GM18519 (cell line): ENCODE data around the gene E2F4.

Experiments used
- ATAC-seq: cut with Tn5 transposase; IDR thresholded peaks from one replicate; pipeline ENCODE4 v1.9.1; 2021; ENCODE audit warnings: mild to moderate bottlenecking, moderate library complexity; ENCODE audit not compliant: unreplicated experiment, low FRiP score

The E2F4 gene

DNA sequence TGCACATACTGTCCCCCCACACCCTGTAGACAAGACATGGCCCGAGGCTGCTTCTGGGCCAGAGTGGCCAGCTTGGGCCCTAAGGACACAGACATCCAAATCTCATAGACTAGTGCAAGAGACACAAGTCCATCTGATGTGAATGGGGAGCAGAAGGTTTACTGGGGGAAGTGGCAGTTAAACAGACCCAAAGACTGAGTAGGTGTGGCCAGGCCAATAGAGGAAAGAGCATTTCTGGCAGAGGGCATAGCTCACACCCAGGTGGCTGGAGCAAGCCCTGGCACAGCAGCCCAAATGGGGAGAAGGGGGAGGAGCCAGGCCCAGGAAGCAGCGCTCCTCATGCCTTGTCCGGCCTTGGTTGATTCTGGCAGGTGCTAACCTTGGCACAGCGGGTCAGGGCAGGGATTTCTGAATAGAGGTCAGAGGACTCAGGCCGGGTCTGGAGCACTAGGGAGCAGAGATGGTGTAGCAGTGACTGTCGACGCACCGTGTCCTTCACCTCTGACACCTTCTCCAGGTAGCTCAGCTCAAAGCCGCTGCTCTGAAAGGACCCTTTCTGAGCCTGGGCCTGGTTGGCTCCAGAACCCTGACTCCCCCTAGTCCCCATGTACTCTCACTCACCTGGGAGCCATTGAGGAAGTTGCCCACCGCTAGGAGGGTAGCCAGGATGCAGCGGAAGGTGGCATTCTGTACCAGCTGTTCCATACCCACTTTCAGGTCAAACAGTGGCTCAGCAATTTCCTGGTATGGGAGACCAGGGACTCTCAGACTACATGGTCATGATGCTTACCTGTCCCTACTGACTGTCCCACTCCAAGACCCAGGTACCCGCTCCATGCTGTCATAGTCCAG, 39.1 kb downstream of the E2F4 start:
- ATAC-seq = no peak

DNA sequence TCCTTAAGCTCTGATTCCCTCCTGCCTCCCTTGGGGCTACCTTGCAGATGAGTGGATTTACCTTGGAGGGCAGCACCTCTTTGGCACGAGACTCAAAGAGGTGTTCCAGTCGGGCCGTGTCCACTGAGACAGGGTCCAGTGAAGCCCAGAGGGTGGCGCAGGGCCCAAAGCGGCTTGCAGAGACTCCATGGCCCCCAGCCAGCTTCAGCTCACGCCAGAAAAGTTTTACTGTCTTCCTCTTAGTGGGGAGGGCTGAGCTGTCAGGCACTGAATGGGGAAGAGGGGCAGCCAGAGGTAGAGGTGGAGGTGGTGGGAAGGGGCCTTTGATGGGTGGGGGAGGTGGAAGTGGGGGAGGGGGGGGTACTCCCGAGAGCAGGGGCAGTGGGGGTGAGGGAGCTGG, 41.6 kb downstream of the E2F4 start:
- ATAC-seq = no peak

DNA sequence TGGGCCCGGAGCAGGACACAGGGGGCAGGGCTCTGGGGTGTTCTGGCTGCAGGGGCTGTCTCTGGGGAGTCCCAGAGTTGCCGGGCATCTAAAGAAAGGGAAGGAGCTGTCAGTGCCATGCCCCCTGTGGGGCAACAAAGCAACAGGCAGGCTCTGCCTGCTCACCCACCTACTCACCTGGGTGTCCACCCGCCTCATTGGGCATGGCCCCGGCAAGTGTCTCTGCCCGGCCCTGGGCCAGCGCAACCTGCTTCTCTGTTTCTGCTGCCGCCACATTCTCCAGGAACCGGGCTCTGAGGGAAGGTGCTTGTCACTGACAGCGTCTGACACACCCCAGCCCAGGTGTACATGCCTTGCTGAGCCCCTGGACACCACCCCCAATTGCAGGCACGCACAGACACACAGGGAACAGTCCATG, 42.2 kb downstream of the E2F4 start:
- ATAC-seq = no peak

DNA sequence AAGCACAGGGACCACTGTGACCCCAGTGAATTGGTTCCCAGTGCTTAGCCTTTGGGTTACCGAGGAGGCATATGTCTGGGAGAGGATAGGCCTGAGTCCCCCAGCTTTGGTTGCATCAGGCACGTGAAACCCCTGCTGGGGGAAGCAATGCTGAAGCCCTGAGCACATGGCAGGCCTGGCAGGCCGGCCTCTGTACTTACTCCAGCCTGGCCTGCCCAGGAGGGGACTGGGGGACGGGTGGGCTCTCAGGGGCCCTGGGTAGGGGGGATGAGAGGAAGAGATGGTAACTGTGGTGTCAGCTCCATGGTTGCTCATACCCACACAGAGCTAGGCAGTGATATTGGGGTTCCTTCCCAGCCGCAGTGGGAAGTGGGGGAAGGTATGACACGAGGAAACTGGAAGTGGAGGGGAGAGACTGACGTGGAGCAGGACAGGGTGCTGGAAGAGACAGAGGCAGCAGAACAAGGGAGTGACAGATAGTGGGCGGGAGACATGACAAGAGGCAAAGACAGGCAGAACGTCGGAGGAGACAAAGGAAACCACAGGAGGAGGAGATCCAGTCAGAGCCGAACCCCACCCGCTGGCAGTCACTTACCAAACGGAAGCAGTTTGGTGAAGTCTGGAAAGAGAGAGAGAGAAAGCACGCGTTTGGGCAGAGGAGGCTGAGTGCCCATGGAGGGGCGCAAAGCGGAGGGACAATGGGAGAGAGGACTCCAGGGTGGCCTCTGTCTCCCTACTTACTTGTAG, 44.0 kb downstream of the E2F4 start:
- ATAC-seq = no peak

DNA sequence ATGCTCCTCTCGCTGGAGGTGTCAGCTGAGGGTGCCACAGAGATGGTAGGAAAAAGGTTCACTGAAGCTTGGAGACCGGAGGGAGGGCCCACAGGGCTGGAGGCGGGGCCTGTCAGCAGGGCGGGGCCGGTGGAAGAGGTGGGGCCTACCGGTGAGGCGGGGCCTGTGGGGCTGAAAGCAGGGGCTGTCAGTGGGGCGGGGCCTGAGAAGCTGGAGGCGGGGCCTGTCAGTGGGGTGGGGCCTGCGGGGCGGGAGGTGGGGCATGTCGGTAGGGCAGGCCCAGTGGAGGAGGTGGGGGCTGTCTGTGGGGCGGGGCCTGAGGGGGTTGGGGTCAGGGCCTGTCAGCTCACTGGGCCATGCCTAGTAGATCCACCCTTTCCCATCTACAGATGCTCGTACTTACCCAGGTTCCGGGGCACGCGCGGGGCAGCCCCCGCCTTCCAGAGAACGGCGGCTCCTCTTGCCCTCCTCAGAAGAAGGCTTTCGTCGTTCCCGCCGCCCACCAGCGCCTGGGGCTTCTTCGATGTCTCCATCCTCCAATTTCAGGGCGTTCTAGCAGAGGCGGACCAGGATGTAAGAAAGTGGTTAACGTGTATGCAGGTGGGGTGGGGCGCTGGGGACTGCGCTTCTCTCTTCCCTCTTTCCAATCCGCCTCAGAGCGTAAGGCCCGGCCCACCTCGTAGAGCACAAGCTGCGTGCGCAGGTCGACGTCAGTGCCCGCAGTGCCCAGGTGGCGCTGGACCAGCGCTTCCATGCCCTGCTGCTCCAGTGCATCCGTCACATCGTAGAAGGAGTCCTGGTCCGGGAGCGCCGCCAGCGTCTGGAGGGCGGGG, 44.8 kb downstream of the E2F4 start:
- no peak for ATAC-seq

DNA sequence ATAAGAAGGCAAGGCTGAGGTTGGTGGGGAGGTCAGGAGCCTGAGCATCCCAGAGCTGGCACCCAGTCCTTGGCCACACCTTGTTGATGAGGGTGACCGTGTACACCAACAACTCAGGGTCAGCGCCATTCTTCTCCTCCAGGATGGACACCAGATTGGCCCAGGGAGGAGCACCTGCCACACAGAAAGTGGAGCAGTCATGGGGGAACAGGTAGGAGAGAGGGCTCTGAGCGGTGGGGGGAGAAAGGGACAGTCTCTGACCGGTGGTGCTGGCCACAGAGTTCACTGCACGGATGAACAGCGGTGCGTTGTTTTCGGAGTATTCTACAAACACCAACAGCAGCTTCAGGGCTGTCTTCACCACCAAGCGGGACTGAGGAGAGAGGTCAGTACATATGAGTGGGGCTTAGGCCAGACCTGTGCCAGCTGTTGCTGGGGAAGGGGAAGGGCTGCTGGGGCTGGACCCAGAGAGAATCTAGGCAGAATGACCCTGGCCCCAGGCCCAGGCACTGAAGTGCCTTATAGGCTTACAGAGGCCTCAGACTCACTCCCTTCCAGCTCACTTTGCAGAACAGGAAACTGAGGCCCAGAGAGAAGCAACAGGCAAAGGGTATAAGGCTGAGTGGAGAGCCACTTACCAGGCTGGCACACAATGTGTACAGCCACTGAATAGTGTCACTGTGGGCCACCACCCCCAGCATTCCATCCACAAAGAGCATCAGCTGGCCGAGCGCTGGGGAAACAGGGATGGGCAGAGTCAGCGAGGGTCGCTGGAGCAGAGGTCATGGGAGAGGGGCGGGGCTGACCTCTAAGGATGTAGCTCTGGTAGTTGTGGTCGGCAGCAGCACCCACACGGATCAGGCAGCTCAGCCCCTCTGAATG, 45.7 kb downstream of the E2F4 start:
- no peak for ATAC-seq

DNA sequence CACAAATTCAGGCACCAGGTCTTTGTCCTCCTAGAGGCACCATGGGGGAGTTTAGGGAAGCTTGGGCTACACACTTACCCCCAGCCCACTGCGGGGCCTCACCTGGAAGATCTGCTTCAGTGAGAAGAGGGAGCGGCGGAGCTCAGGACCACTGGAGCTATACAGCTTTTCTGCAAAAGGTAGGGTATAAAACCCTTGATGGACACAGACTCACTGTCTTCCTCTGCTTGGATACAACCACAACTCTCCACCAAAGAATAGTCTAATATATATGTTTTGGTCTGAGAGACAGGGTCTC, 46.3 kb downstream of the E2F4 start:
- no peak for ATAC-seq

DNA sequence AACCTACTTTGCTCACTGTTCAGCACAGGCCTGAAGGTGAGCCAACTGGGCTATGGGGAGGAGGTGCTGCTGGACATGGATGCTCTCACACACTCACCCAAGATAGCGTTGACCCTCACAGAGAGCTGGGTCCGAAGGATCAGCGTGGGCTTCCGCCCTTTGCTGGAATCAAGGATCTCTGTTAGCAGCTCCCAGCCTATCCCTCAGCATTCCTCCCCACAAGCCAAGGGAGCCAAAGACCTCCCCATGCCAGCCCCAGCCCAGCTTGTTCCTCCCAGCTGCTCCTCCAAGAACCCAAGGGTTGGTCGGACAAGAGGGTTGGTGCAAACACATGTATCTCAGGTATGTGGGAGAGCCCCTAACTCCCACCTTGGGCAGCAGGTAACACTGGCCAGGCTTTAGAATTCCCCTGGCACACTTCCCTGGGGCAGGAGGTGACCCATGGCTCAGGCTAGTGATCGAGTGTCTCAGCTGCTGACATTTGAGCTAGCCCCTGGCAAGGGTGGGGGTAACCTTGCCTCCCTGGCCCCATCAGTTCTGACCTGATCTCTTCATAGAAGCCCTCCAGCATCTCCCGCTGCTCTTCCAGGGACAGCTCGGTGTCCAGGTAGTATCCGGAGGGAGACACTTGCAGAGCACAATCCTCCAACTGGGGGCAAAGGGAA, 47.0 kb downstream of the E2F4 start:
- no peak for ATAC-seq

DNA sequence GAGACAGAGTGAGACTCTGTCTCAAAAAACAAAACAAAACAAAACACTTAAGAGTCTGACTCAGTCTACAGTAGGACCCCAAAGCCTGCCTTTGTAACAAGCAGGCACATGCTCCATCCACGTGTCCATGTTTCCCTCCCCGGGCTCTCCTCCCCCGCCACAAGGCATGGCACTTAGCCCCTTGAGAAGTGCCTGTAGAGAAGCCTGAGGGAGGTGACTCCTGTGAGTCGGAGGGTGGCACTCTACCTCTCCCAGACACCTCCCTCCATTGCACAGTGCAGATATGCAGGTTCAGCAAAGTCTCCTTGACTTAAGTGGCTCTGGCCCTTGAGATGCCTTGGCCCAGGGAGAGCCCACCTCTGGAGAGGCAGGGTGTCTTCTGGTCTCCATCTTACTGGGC, 48.6 kb downstream of the E2F4 start:
- no peak for ATAC-seq

DNA sequence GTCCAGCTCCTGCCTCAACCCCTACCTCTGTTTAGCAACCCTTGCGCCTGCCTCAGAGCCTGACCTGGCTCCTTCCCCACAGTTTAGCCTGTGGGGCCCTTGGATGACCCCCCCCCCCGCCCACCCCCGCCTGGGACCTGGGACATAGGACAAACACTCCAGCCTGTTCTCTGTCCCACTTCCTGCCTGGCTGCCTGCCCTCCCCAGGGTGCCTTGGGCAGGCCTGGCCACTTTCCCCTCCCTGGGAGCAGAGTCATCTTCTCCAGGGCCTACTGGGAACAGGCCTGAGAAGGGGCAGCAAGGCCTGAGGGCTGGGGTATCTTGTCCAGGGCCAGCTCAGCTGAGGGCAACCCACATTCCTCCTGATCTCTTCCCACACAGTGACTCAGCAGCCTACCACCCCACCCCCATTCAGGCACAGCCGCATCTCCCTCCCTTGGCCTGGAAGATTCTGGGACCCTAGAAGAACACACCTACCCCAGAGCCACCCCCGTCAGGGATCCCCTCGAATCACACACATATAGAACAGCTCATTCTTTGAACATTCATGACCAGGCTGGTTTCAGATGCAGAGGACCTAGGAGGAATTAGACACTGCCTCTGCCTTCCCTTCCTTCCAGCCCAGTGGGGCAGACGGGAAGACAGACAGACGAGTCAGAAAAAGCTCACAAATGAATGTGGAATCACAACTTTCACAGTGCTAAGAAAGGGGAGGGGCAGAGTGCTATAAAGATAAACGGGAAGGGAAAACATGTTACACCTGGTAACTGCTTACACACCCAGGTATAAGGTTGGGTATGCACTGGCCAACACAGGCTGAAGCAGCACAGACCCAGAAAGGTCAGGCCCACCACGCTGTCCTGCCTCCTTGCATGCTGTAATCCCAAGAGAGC, 49.3 kb downstream of the E2F4 start:
- ATAC-seq = no peak

DNA sequence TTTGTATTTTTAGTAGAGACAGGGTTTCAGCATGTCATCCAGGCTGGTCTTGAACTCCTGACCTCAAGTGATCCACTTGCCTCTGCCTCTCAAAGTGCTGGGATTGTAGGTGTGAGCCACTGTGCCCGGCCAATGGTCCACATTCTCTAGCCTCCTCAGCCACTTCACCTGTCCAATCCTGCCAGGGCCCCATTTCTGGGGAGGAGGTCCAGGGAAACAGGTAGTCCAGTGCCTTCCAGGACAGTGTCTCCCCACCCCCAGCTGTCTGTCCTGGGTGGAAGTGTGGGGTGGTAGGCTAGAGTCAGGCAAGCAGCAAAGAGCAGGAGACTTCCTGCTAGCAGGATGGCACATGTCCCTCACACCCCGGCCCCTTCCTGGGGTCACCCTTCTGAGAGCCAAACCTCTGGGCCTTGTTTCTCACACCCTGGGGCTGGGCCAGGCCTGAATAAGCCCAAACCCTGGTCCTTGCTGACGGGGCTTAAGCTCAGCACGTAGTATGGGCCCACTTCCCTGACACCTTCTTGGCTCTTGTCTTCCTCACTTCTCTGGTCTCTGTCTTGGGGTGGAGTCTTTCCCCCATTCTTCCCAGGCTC, 50.3 kb downstream of the E2F4 start:
- no peak for ATAC-seq

DNA sequence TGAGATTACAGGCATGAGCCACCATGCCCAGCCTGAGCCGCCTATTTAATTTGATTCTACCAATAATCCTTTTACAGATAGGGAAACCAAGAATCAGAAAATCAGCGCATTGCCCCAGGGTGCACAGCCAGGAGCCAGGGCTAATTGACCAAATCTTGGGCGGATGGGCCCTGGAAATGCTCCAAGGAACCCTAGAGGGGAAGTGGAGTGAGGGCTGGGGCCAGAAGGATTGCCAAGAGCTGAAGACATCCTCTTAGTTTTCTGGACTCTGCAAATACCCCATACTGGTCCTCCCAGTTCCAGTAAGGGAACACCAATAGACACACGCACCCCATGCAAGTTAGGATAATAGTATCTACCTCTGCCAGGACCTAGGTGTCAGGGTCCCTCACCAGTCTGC, 51.5 kb downstream of the E2F4 start:
- ATAC-seq = no peak

DNA sequence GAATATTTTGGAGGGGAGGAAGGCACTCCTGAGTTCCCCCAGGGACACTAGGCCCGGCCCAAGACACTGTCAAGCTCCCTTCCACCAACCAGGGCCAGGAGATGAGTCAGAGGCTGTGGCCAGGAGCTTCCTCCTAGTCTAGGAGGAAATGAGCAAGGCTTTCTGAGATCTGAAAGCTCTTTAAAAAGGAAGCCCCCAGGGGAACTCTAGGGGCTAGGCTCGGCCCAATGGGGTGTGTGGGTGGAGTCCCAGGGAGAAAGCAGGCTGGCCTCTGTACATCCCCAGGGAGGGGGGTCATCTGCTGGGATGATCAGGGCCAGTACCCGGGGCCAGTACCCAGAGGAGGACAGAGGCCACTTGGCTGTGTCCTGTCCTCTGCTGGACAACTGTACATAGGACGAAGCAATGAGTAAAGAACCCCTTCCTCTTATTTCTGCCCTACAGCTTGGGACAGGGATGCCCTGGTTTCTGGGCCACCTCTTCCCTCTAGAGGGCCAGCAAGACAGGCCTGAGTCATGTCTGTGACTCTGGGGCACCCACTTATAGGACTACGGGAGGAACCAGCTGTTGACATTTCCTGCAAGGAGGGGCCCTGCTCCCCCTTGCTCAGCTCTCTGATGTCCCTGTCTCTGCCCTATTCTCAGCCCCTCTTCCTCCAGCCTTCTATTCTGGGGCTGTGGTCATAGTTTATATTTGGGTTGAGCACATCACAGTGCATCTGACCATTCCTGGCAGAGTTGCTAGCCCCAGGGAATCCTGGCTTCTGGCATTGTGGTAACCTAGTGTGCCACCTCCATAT, 52.6 kb downstream of the E2F4 start:
- ATAC-seq = peak; percentile 37

DNA sequence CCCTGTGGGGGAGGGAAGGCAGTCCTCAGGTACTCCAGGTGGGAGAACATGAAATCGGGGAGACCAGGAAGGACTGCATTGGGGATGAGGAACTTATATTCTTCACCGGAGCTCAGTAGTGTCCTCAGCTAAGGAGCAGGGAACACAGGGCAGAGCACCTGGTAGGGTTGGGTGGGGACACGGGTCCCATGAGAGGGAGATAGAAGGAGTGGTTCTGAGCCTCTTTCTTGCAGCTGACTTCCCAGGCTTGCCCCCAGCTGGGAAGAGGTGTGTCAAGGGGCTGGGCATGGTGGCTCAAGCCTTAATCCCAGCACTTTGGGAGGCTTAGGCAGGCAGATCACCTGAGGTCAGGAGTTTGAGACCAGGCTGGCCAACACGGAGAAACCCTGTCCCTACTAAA, 53.2 kb downstream of the E2F4 start:
- no peak for ATAC-seq

DNA sequence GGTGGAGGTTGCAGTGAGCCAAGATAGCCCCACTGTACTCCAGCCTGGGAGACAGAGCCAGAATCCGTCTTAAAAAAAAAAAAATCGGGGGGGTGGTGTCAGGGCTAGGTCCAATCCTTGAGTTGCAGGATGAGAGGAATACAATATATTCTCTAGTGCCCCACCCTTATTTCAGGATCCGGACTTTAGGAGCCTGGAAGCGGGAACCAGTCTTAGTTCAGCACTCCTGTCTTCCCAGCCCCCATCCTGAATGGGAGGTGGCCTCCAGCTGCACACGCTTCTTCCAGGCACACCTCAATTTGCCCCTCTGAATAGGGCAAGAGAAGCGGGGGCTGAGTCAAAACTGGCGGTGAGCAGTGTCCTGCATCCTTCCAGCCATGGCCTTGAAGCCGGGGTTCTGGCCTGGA, 53.7 kb downstream of the E2F4 start:
- no peak for ATAC-seq

DNA sequence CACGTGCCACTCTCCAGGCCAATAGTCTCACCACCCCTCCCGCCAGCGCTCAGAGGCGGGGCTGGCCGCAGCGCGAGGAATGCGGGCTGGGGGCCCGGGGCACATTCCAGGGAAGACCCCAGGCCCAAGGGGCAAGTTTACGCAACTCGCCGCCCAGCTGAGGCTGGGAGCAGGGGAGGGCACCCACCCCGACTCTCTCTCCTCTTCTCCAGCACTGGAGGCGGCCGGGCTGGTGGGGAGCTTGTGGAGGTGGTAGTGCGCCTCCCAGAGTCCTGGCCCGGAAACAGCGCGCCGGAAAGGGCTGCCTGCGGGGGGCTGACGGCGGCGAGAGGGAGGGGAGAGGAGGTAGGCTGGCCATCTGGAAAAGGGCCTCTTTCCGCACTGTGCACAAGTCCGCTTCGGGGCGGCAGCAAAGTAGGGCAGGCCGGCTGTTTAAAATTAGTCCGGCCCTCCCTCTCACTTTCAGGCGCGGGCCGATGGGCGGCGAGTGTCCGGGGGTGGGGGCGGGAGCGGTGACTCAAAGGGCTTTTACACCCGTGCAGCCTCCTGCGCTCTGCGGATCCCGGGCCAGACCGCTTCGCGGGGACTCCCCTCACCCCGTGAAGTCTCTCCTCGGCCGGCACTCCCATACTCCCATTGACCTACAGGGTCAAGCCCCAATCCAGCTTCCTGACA, 54.3 kb downstream of the E2F4 start:
- no peak for ATAC-seq

DNA sequence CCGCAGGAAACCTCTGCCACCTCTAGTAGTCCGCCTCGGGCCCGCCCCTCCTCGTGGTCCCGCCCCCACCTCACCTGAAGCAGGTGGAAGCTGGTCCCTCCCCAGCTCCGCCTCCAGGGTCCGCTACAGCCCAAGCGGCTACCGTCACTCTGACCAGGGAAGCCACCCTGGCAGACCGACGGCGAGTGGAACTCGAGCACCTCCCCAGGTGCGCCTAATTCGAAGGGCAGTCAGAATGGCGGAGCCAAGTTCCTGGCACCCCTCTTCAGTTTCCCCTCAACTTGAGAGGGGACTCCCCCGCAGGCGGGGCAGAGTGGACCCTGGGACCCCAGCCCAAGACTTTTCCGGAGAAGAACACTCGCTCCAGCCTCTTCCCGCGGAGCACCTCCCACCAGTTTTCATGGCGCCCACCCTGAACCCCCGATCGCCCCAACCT, 54.8 kb downstream of the E2F4 start:
- no peak for ATAC-seq
